Endodermal cell (in vitro differentiated cells): ENCODE measurements around the gene IL4I1. TPM values are rescaled to one million over a fixed set of nuclear protein-coding genes. Genes with fewer than 3 reads are reported as not detected.
A peak's percentile ranks its signal among the peaks of the same experiment; 100 is the strongest.

ENCODE experiments used
- DNase-seq: peaks from one replicate; pipeline ENCODE4 v3.0.0-alpha.2; 2017
- H3K27ac ChIP-seq: 2 replicates; pipeline ENCODE4 v1.5.1; 2013; ENCODE audit warnings: mild to moderate bottlenecking, low read depth, low read length, moderate library complexity
- H3K27me3 ChIP-seq: 2 replicates; pipeline ENCODE4 v1.6.1; 2013; ENCODE audit warnings: mild to moderate bottlenecking, low read length, moderate library complexity; ENCODE audit not compliant: insufficient read depth, control insufficient read depth, poor library complexity, severe bottlenecking
- H3K36me3 ChIP-seq: 2 replicates; pipeline ENCODE4 v1.7.0; 2013; ENCODE audit warnings: mild to moderate bottlenecking, low read length, moderate library complexity; ENCODE audit not compliant: control insufficient read depth, insufficient read depth
- H3K4me1 ChIP-seq: one replicate; pipeline ENCODE4 v1.7.0; 2013; ENCODE audit warnings: low read length; ENCODE audit not compliant: control insufficient read depth, insufficient read depth
- H3K4me3 ChIP-seq: 2 replicates; pipeline ENCODE4 v1.5.1; 2013; ENCODE audit warnings: mild to moderate bottlenecking, low read length, moderate library complexity
- H3K9ac ChIP-seq: 2 replicates; pipeline ENCODE4 v1.6.1; 2013; ENCODE audit warnings: mild to moderate bottlenecking, low read length, moderate library complexity; ENCODE audit not compliant: poor library complexity, severe bottlenecking; ENCODE audit errors: extremely low read depth
- H3K9me3 ChIP-seq: 2 replicates; pipeline ENCODE4 v1.6.1; 2013; ENCODE audit warnings: mild to moderate bottlenecking, low read length, moderate library complexity; ENCODE audit not compliant: control insufficient read depth
- H3K27ac Mint-ChIP-seq: 2 replicates; pipeline ENCODE4 v1.8.0; 2020; ENCODE audit warnings: mixed read lengths
- H3K27me3 Mint-ChIP-seq: 2 replicates; pipeline ENCODE4 v1.8.0; 2021; ENCODE audit warnings: mild to moderate bottlenecking, mixed read lengths; ENCODE audit not compliant: insufficient read depth
- H3K36me3 Mint-ChIP-seq: 2 replicates; pipeline ENCODE4 v1.8.0; 2020; ENCODE audit warnings: low read depth, mixed read lengths
- H3K4me1 Mint-ChIP-seq: 2 replicates; pipeline ENCODE4 v1.8.0; 2020; ENCODE audit warnings: mixed read lengths
- H3K4me3 Mint-ChIP-seq: 2 replicates; pipeline ENCODE4 v1.8.0; 2020; ENCODE audit warnings: mild to moderate bottlenecking, moderate library complexity, mixed read lengths
- H3K9me3 Mint-ChIP-seq: 2 replicates; pipeline ENCODE4 v1.8.0; 2020; ENCODE audit warnings: mild to moderate bottlenecking, mixed read lengths
- CTCF ChIP-seq: fragments of 200-600 bp; sonication (generic); conservative IDR thresholded peaks from 2 replicates; pipeline ENCODE4 v1.5.0; 2021; ENCODE audit warnings: antibody characterized with exemption, mild to moderate bottlenecking
- WGBS, 2 experiments: methylation state at CpG; one replicate each; pipeline versions ENCODE4 v1.1.5 to v1.1.7; 2013; ENCODE audit warnings: missing lambda C conversion rate in 2 of 2, mixed read lengths in 1 of 2; ENCODE audit not compliant: insufficient coverage in 1 of 2, insufficient read length in 1 of 2; 5-methylcytosine and 5-hydroxymethylcytosine counted together
- total RNA-seq, 2 donors: library from RNA; stranded (reverse); fragmentation: NEBNext Ultra II Directional in 1 of 2; extraction: Animal tissue kit (Norgen Biotek cat#: 25700) in 1 of 2; gene quantifications; 2 replicates in 1 of 2; 3 replicates in 1 of 2; pipeline ENCODE4 v1.2.1, GENCODE V29; 2021

The IL4I1 gene
- total RNA-seq, 2 donors from 2014 or later: 0.97 TPM; not detected in 1

GRCh38 chr19:49859682-49860335 is 36.9 kb downstream of the IL4I1 start:
- Mint-ChIP-seq H3K27ac (peak overlapping the region; percentile 48), H3K4me3 (no peak overlapping the region), H3K4me1 (no peaks in the 10 kb centered on the region), H3K36me3 (peaks cover 54% of the 10 kb centered on the region), H3K27me3 (no peaks in the 10 kb centered on the region), H3K9me3 (no peaks in the 10 kb centered on the region)
- Histone ChIP-seq H3K27ac (peak overlapping the region; percentile 22), H3K9ac (no peak overlapping the region), H3K4me1 (no peaks in the 10 kb centered on the region), H3K27me3 (no peaks in the 10 kb centered on the region), H3K4me3 (no peak overlapping the region), H3K9me3 (no peaks in the 10 kb centered on the region), H3K36me3 (peaks cover 68% of the 10 kb centered on the region)
- TF ChIP-seq CTCF: no peak
- WGBS, 2 experiments: 94 to 98% methylated on average over 14 to 22 of the region's 22 CpGs
- DNase-seq: peak; percentile 51

GRCh38 chr19:49858088-49858985 is 38.4 kb downstream of the IL4I1 start:
- DNase-seq: peak; percentile 64
- Histone ChIP-seq H3K36me3 (peaks cover 59% of the 10 kb centered on the region), H3K27me3 (no peaks in the 10 kb centered on the region), H3K9ac (no peak overlapping the region), H3K4me3 (no peak overlapping the region), H3K27ac (no peak overlapping the region), H3K4me1 (no peaks in the 10 kb centered on the region), H3K9me3 (no peaks in the 10 kb centered on the region)
- Mint-ChIP-seq H3K27me3 (no peaks in the 10 kb centered on the region), H3K9me3 (no peaks in the 10 kb centered on the region), H3K4me1 (peaks cover 3% of the 10 kb centered on the region), H3K4me3 (no peak overlapping the region), H3K36me3 (peaks cover 41% of the 10 kb centered on the region), H3K27ac (peak overlapping the region; percentile 35)
- no peak for TF ChIP-seq CTCF
- 96% methylated on average over 27 to 37 of the region's 37 CpGs for WGBS, 2 experiments

GRCh38 chr19:49857838-49858087 is 38.9 kb downstream of the IL4I1 start:
- Histone ChIP-seq H3K27me3 (no peaks in the 10 kb centered on the region), H3K4me3 (no peak overlapping the region), H3K4me1 (peaks cover 2% of the 10 kb centered on the region), H3K9ac (no peak overlapping the region), H3K36me3 (peaks cover 54% of the 10 kb centered on the region), H3K9me3 (no peaks in the 10 kb centered on the region), H3K27ac (peak overlapping the region; percentile 51)
- H3K4me3 Mint-ChIP-seq: no peak overlapping the region
- 87 to 94% methylated on average over 3 to 5 of the region's 5 CpGs for WGBS, 2 experiments
- no peak overlapping the region for H3K27ac Mint-ChIP-seq
- no peaks in the 10 kb centered on the region for H3K27me3 Mint-ChIP-seq
- peaks cover 38% of the 10 kb centered on the region for H3K36me3 Mint-ChIP-seq
- TF ChIP-seq CTCF: no peak
- peak; percentile 60 for DNase-seq
- peaks cover 7% of the 10 kb centered on the region for H3K4me1 Mint-ChIP-seq
- no peaks in the 10 kb centered on the region for H3K9me3 Mint-ChIP-seq
